HFFc6 (cell line): ENCODE data around the gene C1orf105. TPM values are rescaled to one million over a fixed set of nuclear protein-coding genes. Genes with fewer than 3 reads are reported as not detected.

ENCODE experiments used
- DNase-seq: peaks from one replicate; pipeline ENCODE4 v3.0.0-alpha.2; 2018
- H3K27ac Mint-ChIP-seq: 2 replicates; pipeline ENCODE4 v1.8.0; 2020; ENCODE audit warnings: mild to moderate bottlenecking, mixed read lengths
- H3K27me3 Mint-ChIP-seq: 2 replicates; pipeline ENCODE4 v1.8.0; 2021; ENCODE audit warnings: mild to moderate bottlenecking, moderate library complexity, mixed read lengths; ENCODE audit not compliant: insufficient read depth
- H3K36me3 Mint-ChIP-seq: 2 replicates; pipeline ENCODE4 v1.8.0; 2021; ENCODE audit warnings: low read depth, mixed read lengths
- H3K4me1 Mint-ChIP-seq: 2 replicates; pipeline ENCODE4 v1.8.0; 2020; ENCODE audit warnings: low read depth, mixed read lengths
- H3K4me3 Mint-ChIP-seq: 2 replicates; pipeline ENCODE4 v1.8.0; 2020; ENCODE audit warnings: mild to moderate bottlenecking, moderate library complexity, mixed read lengths
- H3K9me3 Mint-ChIP-seq: 2 replicates; pipeline ENCODE4 v1.8.0; 2020; ENCODE audit warnings: mild to moderate bottlenecking, mixed read lengths
- total RNA-seq, 6 experiments: library from RNA; stranded (reverse); fragmentation: NEBNext Ultra II Directional; extraction: Animal tissue kit (Norgen Biotek cat#: 25700); gene quantifications; 2 replicates in 1 of 6; 3 replicates in 5 of 6; pipeline ENCODE4 v1.2.3, GENCODE V29; 2021
- TF ChIP-seq, protein P1 (sequence below): fragments of 200-600 bp; sonication (generic); IDR thresholded peaks from 2 replicates; pipeline ENCODE4 v1.5.0; 2021; ENCODE audit warnings: antibody characterized with exemption, mild to moderate bottlenecking

Gene C1orf105
- total RNA-seq, 6 experiments from 2014 or later = not detected

DNA sequence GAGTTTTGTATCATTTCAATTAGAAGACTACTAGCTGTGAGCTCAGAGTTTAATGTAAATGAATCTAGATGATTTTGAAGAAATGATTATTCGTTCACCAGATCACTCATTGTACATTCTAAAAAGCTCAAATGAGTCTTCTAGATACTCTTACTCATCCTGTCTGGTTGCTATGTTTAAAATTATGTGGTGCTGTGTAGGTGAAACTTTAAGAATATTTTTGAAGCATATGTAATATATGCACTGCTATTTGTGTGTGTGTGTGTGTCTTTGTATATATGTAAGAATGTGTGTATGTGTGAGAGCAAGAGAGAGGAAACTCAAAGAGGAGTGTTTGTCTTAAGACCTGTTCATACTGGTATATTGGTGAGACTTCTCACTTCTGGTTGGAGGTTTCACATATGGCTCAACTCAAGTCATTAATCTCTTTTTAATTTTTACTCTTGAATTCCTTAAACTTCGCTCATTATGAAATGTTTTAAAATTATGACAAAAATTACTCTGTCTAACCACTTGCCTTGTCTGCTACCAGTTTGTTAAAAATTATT lies 8.6 kb upstream of the C1orf105 start:
- Mint-ChIP-seq H3K4me3 (no peak overlapping the region), H3K27ac (no peak overlapping the region), H3K27me3 (no peaks in the 10 kb centered on the region; the same call in 1 of the 2 replicates), H3K4me1 (peaks cover 56% of the 10 kb centered on the region), H3K36me3 (no peaks in the 10 kb centered on the region), H3K9me3 (no peaks in the 10 kb centered on the region)
- TF ChIP-seq, protein P1, sequence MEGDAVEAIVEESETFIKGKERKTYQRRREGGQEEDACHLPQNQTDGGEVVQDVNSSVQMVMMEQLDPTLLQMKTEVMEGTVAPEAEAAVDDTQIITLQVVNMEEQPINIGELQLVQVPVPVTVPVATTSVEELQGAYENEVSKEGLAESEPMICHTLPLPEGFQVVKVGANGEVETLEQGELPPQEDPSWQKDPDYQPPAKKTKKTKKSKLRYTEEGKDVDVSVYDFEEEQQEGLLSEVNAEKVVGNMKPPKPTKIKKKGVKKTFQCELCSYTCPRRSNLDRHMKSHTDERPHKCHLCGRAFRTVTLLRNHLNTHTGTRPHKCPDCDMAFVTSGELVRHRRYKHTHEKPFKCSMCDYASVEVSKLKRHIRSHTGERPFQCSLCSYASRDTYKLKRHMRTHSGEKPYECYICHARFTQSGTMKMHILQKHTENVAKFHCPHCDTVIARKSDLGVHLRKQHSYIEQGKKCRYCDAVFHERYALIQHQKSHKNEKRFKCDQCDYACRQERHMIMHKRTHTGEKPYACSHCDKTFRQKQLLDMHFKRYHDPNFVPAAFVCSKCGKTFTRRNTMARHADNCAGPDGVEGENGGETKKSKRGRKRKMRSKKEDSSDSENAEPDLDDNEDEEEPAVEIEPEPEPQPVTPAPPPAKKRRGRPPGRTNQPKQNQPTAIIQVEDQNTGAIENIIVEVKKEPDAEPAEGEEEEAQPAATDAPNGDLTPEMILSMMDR = no peak
- DNase-seq = no peak

DNA sequence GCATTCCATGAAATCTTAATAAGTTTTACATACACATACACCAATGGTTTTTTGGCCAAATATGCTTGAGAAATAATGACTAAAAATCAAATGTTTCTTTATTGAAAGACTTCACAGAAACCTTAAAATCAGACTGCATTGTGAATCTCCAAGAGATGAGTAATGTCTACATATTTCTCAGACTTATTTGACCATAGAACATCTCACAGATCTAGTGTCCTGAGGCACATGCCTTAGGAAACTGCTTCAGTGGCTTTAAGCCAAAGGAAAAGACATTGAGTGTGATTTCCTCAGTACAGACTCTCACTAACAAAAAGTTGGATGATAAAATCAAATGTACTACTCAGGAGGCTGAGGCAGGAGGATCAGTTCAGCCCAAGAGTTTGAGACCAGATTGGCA lies 6.2 kb upstream of the C1orf105 start:
- no peaks in the 10 kb centered on the region; the same call in 1 of the 2 replicates for H3K27me3 Mint-ChIP-seq
- TF ChIP-seq, protein P1 = no peak
- DNase-seq = peak; percentile 75
- H3K27ac Mint-ChIP-seq = no peak overlapping the region
- H3K36me3 Mint-ChIP-seq = no peaks in the 10 kb centered on the region
- peaks cover 47% of the 10 kb centered on the region for H3K4me1 Mint-ChIP-seq
- H3K4me3 Mint-ChIP-seq = no peak overlapping the region
- no peaks in the 10 kb centered on the region for H3K9me3 Mint-ChIP-seq

DNA sequence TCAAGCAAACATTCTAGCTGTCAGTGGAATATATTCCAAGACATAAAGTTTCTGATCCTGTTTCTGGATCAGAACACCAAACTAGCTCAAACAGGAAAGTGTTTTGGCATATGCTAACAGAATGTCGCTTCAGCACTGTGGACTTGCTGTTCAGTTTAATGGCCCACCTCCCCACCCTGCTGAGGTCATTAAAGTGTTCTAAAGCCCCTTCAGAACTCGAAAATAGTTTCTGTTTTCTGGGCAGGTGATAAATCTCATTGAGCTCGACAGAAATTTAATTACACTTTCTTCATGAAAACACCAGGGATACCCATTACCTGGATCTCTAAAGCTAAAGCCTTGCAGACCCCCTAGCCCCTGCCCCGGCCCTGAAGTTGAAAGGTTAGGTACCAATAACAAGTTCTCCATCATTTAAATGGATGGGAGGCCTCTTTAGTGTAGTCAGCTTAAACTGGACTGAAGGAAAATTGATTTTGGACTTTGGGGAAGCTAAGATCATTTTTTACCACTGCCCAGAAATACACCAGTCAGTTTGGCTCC lies 3.9 kb upstream of the C1orf105 start:
- Mint-ChIP-seq H3K9me3 (no peaks in the 10 kb centered on the region), H3K4me1 (peaks cover 39% of the 10 kb centered on the region), H3K27ac (no peak overlapping the region), H3K4me3 (no peak overlapping the region), H3K36me3 (no peaks in the 10 kb centered on the region), H3K27me3 (no peaks in the 10 kb centered on the region; the same call in 1 of the 2 replicates)
- DNase-seq = no peak
- TF ChIP-seq, protein P1 = no peak

DNA sequence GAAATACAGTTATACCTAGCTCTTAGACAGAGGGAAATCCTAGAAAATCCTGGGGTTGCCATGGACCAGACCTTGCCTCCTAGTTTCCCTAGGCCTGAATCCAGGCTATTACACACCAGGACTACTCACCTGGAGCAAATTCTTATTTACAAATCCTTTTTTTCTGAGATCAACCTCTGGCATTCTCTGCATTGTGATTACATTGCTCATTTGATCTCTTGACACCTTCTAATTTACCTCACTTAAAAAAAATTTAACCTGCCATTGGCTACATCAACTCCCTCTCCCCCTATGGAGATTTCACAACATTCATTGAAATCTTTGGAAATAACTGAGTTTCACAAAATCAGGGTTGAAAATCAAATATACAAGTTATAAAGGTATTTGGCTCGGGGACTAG lies 2.9 kb upstream of the C1orf105 start:
- Mint-ChIP-seq H3K27ac (no peak overlapping the region), H3K4me3 (no peak overlapping the region), H3K4me1 (peaks cover 29% of the 10 kb centered on the region), H3K9me3 (no peaks in the 10 kb centered on the region), H3K27me3 (no peaks in the 10 kb centered on the region; the same call in 1 of the 2 replicates), H3K36me3 (no peaks in the 10 kb centered on the region)
- TF ChIP-seq, protein P1 = no peak
- DNase-seq = no peak

DNA sequence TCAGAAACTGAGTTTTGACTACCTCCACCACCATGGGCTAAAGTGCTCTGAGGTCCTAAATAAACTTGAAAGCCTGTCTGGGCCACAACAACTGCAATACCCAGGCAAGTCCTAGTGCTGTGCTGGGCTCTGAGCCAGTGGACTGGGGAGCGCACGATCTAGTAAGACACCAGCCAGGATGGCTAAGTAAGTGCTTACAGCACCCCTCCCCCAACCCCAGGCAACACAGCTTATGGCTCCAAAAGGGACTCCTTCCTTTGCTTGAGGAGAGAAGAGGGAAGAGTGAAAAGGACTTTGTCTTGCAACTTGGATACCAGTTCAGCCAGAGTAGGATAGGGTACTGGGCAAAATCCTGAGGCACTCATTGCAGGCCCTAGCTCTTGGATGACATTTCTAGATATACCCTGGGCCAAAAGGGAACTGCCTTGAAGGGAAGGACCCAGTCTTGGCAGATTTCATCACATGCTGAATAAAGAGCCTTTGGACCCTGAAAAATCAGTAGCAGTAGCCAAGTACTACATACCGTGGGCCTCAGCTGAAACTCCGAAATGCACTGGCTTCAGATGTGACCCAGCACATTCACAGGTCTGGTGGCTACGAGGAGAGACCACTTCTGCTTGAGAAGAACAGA lies 1.6 kb downstream of the C1orf105 start:
- DNase-seq = no peak
- no peaks in the 10 kb centered on the region for H3K27me3 Mint-ChIP-seq
- H3K27ac Mint-ChIP-seq = no peak overlapping the region
- no peaks in the 10 kb centered on the region for H3K9me3 Mint-ChIP-seq
- no peaks in the 10 kb centered on the region for H3K36me3 Mint-ChIP-seq
- peaks cover 12% of the 10 kb centered on the region for H3K4me1 Mint-ChIP-seq
- TF ChIP-seq, protein P1 = no peak
- no peak overlapping the region for H3K4me3 Mint-ChIP-seq
